Measurements from ENCODE around the gene C2orf78. TPM values are rescaled to one million over a fixed set of nuclear protein-coding genes. Genes with fewer than 3 reads are reported as not detected.
"Not testable (repeated sequence)": the region's sequence is repeated elsewhere in the genome, so short reads cannot be mapped to it uniquely, and the experiment has no call there.

The C2orf78 gene
- total RNA-seq, 1 donor from 2014 or later: not detected

GRCh38 chr2:73770725-73771124 is 13.3 kb upstream of the C2orf78 start:
- DNase-seq (ENCODE audit: extremely low spot score, unreplicated experiment): no peak
- no peak overlapping the region for H3K4me3 Mint-ChIP-seq (ENCODE audit: unreplicated experiment)
- H3K27ac Mint-ChIP-seq (ENCODE audit: unreplicated experiment): no peak overlapping the region
- H3K36me3 Mint-ChIP-seq (ENCODE audit: unreplicated experiment): peaks cover 69% of the 10 kb centered on the region
- H3K27me3 Mint-ChIP-seq (ENCODE audit: unreplicated experiment): no peaks in the 10 kb centered on the region
- TF ChIP-seq, protein P1, sequence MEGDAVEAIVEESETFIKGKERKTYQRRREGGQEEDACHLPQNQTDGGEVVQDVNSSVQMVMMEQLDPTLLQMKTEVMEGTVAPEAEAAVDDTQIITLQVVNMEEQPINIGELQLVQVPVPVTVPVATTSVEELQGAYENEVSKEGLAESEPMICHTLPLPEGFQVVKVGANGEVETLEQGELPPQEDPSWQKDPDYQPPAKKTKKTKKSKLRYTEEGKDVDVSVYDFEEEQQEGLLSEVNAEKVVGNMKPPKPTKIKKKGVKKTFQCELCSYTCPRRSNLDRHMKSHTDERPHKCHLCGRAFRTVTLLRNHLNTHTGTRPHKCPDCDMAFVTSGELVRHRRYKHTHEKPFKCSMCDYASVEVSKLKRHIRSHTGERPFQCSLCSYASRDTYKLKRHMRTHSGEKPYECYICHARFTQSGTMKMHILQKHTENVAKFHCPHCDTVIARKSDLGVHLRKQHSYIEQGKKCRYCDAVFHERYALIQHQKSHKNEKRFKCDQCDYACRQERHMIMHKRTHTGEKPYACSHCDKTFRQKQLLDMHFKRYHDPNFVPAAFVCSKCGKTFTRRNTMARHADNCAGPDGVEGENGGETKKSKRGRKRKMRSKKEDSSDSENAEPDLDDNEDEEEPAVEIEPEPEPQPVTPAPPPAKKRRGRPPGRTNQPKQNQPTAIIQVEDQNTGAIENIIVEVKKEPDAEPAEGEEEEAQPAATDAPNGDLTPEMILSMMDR (IDR thresholded peaks at IDR 0.05): no peak
- H3K4me1 Mint-ChIP-seq (ENCODE audit: unreplicated experiment): no peaks in the 10 kb centered on the region
- no peaks in the 10 kb centered on the region for H3K9me3 Mint-ChIP-seq (ENCODE audit: unreplicated experiment)

GRCh38 chr2:73772819-73773218 is 11.2 kb upstream of the C2orf78 start:
- Mint-ChIP-seq H3K9me3 (ENCODE audit: unreplicated experiment) (no peaks in the 10 kb centered on the region), H3K27ac (ENCODE audit: unreplicated experiment) (no peak overlapping the region), H3K4me1 (ENCODE audit: unreplicated experiment) (peaks cover 6% of the 10 kb centered on the region), H3K4me3 (ENCODE audit: unreplicated experiment) (no peak overlapping the region), H3K27me3 (ENCODE audit: unreplicated experiment) (no peaks in the 10 kb centered on the region), H3K36me3 (ENCODE audit: unreplicated experiment) (peaks cover 64% of the 10 kb centered on the region)
- no peak for DNase-seq (ENCODE audit: extremely low spot score, unreplicated experiment)
- TF ChIP-seq, protein P1 (IDR thresholded peaks at IDR 0.05): no peak

DNA sequence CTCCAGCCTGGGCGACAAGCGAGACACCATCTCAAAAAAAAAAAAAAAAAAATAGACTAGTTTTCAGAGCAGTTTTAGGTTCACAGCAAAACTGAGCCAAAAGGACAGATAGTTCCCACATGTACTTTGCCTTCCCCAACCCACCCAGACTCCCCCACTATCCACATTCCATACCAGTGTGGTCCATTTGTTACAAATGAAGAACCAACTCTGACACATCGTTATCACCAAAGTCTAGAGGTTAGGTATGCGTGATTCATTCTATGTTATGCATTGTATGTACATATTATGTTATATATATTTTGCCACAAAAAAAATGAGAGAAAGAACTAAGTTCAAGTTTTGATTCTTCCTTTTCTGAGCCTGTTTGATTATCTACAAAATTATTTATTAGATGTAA is 7.6 kb upstream of the C2orf78 start:
- TF ChIP-seq, protein P1 (IDR thresholded peaks at IDR 0.05): no peak
- H3K27ac Mint-ChIP-seq (ENCODE audit: unreplicated experiment): no peak overlapping the region
- peaks cover 19% of the 10 kb centered on the region for H3K4me1 Mint-ChIP-seq (ENCODE audit: unreplicated experiment)
- H3K27me3 Mint-ChIP-seq (ENCODE audit: unreplicated experiment): no peaks in the 10 kb centered on the region
- peaks cover 39% of the 10 kb centered on the region for H3K36me3 Mint-ChIP-seq (ENCODE audit: unreplicated experiment)
- no peak overlapping the region for H3K4me3 Mint-ChIP-seq (ENCODE audit: unreplicated experiment)
- no peaks in the 10 kb centered on the region for H3K9me3 Mint-ChIP-seq (ENCODE audit: unreplicated experiment)
- DNase-seq (ENCODE audit: extremely low spot score, unreplicated experiment): no peak

- H3K9me3 Mint-ChIP-seq (ENCODE audit: unreplicated experiment): no peaks in the 10 kb centered on the region
- H3K36me3 Mint-ChIP-seq (ENCODE audit: unreplicated experiment): peaks cover 38% of the 10 kb centered on the region
- no peaks in the 10 kb centered on the region for H3K27me3 Mint-ChIP-seq (ENCODE audit: unreplicated experiment)
- no peak overlapping the region for H3K27ac Mint-ChIP-seq (ENCODE audit: unreplicated experiment)
- H3K4me3 Mint-ChIP-seq (ENCODE audit: unreplicated experiment): peak overlapping the region; percentile 14
- DNase-seq (ENCODE audit: extremely low spot score, unreplicated experiment): no peak
- TF ChIP-seq, protein P1 (IDR thresholded peaks at IDR 0.05): no peak
- H3K4me1 Mint-ChIP-seq (ENCODE audit: unreplicated experiment): peaks cover 19% of the 10 kb centered on the region
Measured at GRCh38 chr2:73776869-73777519, 7.0 kb upstream of the C2orf78 start.

- H3K9me3 Mint-ChIP-seq (ENCODE audit: unreplicated experiment): not testable (repeated sequence)
Measured at GRCh38 chr2:73778867-73779466, 5.0 kb upstream of the C2orf78 start.

More at GRCh38 chr2:73778867-73779466, 5.0 kb upstream of the C2orf78 start:
- Mint-ChIP-seq H3K4me3 (ENCODE audit: unreplicated experiment) (peak overlapping the region; percentile 99), H3K36me3 (ENCODE audit: unreplicated experiment) (peaks cover 22% of the 10 kb centered on the region), H3K4me1 (ENCODE audit: unreplicated experiment) (peaks cover 20% of the 10 kb centered on the region), H3K27ac (ENCODE audit: unreplicated experiment) (peak overlapping the region; percentile 98)
- not testable (repeated sequence) for DNase-seq (ENCODE audit: extremely low spot score, unreplicated experiment); H3K27me3 Mint-ChIP-seq (ENCODE audit: unreplicated experiment)

Data from osteocyte (in vitro differentiated cells).